ENCODE measurements around the gene MAPK8IP2.
"Not testable (repeated sequence)": the region's sequence is repeated elsewhere in the genome, so short reads cannot be mapped to it uniquely, and the experiment has no call there.

Gene MAPK8IP2

DNA sequence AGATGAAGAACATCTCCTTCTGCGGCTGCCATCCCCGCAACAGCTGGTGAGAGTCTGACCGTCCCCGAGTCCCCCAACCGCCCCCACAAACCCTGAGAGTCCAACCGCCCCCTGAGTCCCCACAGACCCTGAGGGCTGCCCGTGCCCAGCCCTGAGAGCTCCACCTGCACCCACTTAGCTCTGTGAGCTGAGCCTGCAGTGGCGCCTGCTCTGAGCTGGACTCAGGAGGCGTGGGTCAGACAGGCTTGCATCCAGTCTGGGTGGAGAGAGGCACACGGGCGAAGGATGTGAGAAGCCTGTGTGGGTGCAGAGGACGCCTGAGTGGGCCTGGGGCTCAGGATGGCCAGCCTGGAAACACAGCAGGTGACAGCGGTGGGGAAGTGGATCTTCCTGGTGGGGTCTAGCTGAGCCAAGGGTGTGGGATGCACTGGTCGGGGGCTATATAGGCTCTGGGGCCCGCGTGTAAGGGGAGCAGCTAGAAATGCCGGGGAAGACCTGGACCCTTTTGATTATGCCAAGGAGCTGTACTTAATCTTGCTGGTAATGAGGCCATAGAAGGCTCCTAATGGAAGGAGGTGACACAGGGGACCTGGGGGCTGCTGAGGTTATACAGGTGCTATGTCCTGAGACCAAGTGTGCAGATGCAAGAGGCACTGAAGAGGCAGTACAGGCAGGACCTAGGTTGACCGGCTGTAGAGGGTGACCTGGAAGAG, 6.5 kb downstream of the MAPK8IP2 start:
- H3K9ac ChIP-seq (ENCODE audit: low read length) = no peak overlapping the region
- no peak overlapping the region for H3K4me3 ChIP-seq (ENCODE audit: low read depth, low read length, poor library complexity, severe bottlenecking)
- no peak overlapping the region for H3K4me2 ChIP-seq (ENCODE audit: low read length)
- H3K27ac ChIP-seq (ENCODE audit: low read depth, low read length, poor library complexity, severe bottlenecking) = no peak overlapping the region
- TF ChIP-seq, protein P1, sequence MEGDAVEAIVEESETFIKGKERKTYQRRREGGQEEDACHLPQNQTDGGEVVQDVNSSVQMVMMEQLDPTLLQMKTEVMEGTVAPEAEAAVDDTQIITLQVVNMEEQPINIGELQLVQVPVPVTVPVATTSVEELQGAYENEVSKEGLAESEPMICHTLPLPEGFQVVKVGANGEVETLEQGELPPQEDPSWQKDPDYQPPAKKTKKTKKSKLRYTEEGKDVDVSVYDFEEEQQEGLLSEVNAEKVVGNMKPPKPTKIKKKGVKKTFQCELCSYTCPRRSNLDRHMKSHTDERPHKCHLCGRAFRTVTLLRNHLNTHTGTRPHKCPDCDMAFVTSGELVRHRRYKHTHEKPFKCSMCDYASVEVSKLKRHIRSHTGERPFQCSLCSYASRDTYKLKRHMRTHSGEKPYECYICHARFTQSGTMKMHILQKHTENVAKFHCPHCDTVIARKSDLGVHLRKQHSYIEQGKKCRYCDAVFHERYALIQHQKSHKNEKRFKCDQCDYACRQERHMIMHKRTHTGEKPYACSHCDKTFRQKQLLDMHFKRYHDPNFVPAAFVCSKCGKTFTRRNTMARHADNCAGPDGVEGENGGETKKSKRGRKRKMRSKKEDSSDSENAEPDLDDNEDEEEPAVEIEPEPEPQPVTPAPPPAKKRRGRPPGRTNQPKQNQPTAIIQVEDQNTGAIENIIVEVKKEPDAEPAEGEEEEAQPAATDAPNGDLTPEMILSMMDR (IDR thresholded peaks at IDR 0.05; ENCODE audit: low read length) = no peak
- no peak for TF ChIP-seq EZH2 (IDR thresholded peaks at IDR 0.05; ENCODE audit: borderline replicate concordance, low read length)
- H4K20me1 ChIP-seq (ENCODE audit: insufficient read depth, low read length) = no peaks in the 10 kb centered on the region
- no peaks in the 10 kb centered on the region for H3F3A ChIP-seq (ENCODE audit: insufficient read depth, low read length)
- no peaks in the 10 kb centered on the region for H3K27me3 ChIP-seq (ENCODE audit: insufficient read depth, low read length)
- no peaks in the 10 kb centered on the region for H3K9me2 ChIP-seq (ENCODE audit: low read depth, low read length)
- H2AFZ ChIP-seq (ENCODE audit: low read length) = no peak overlapping the region
- no peaks in the 10 kb centered on the region for H3K4me1 ChIP-seq (ENCODE audit: insufficient read depth, low read length, severe bottlenecking)
- H3K9me3 ChIP-seq (ENCODE audit: low read length) = no peaks in the 10 kb centered on the region
- H3K36me3 ChIP-seq (ENCODE audit: insufficient read depth, low read length) = no peaks in the 10 kb centered on the region
- no peaks in the 10 kb centered on the region for H3K79me2 ChIP-seq (ENCODE audit: insufficient read depth, low read length)

DNA sequence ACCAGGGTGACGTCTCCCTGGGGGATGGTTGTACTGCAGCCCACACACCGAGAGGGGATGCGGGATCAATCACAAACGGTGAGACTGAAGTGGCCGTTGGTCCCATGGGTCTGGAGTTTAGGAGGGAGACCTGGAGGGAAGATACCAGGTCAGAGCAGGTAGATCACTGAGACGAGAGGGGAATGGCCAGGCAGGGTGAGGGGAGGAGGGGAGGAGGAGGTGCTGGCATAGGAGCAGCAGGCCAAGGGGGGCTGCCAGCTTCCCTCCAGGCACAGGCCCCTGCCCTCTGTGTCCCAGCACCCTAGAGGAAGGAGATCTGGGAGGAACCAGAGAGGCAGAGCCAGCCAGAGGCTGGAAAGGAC, 7.0 kb downstream of the MAPK8IP2 start:
- Histone ChIP-seq H3K4me3 (ENCODE audit: low read depth, low read length, poor library complexity, severe bottlenecking) (no peak overlapping the region), H3K9me2 (ENCODE audit: low read depth, low read length) (no peaks in the 10 kb centered on the region), H3K27me3 (ENCODE audit: insufficient read depth, low read length) (no peaks in the 10 kb centered on the region), H2AFZ (ENCODE audit: low read length) (no peak overlapping the region), H3K79me2 (ENCODE audit: insufficient read depth, low read length) (no peaks in the 10 kb centered on the region), H3F3A (ENCODE audit: insufficient read depth, low read length) (no peaks in the 10 kb centered on the region), H3K36me3 (ENCODE audit: insufficient read depth, low read length) (no peaks in the 10 kb centered on the region), H3K4me1 (ENCODE audit: insufficient read depth, low read length, severe bottlenecking) (no peaks in the 10 kb centered on the region), H3K4me2 (ENCODE audit: low read length) (no peak overlapping the region), H4K20me1 (ENCODE audit: insufficient read depth, low read length) (no peaks in the 10 kb centered on the region), H3K9me3 (ENCODE audit: low read length) (no peaks in the 10 kb centered on the region), H3K9ac (ENCODE audit: low read length) (no peak overlapping the region), H3K27ac (ENCODE audit: low read depth, low read length, poor library complexity, severe bottlenecking) (no peak overlapping the region)
- TF ChIP-seq, protein P1 (IDR thresholded peaks at IDR 0.05; ENCODE audit: low read length) = no peak
- no peak for TF ChIP-seq EZH2 (IDR thresholded peaks at IDR 0.05; ENCODE audit: borderline replicate concordance, low read length)

DNA sequence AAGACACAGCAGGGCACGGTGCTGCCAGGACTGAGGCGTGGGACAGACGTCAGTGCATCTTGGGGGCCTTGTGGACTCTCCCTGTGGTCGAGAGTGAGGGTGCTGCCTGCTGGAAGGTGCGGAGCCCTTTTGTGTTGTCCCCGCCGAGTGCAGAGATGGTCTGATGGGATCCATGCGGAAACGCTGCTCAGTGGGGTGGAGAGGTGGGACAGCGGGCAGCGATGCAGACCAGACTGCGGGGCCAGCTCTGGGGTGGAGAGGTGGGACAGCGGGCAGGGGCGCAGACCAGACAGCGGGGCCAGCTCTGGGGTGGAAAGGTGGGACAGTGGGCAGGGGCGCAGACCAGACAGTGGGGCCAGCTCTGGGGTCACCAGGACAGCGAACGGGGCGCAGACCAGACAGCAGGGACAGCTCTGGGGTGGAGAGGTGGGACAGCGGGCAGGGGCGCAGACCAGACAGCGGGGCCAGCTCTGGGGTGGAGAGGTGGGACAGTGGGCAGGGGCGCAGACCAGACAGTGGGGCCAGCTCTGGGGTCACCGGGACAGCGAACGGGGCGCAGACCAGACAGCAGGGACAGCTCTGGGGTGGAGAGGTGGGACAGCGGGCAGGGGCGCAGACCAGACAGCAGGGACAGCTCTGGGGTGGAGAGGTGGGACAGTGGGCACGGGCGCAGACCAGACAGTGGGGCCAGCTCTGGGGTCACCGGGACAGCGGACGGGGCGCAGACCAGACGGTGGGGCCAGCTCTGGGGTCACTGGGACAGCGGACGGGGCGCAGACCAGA, 7.7 kb downstream of the MAPK8IP2 start:
- not testable (repeated sequence) for H3K4me3 ChIP-seq (ENCODE audit: low read depth, low read length, poor library complexity, severe bottlenecking); H3K27me3 ChIP-seq (ENCODE audit: insufficient read depth, low read length); H3K27ac ChIP-seq (ENCODE audit: low read depth, low read length, poor library complexity, severe bottlenecking)

More for the DNA sequence above, 7.7 kb downstream of the MAPK8IP2 start:
- H3K4me2 ChIP-seq (ENCODE audit: low read length); H3F3A ChIP-seq (ENCODE audit: insufficient read depth, low read length); H3K9me2 ChIP-seq (ENCODE audit: low read depth, low read length); H3K79me2 ChIP-seq (ENCODE audit: insufficient read depth, low read length); H3K4me1 ChIP-seq (ENCODE audit: insufficient read depth, low read length, severe bottlenecking); H3K36me3 ChIP-seq (ENCODE audit: insufficient read depth, low read length); H3K9me3 ChIP-seq (ENCODE audit: low read length); H2AFZ ChIP-seq (ENCODE audit: low read length); H4K20me1 ChIP-seq (ENCODE audit: insufficient read depth, low read length); H3K9ac ChIP-seq (ENCODE audit: low read length): not testable (repeated sequence)

Measured in OCI-LY1 (cell line).